Kidney epithelial cell (primary cell): ENCODE results near the gene KDM2A. TPM values are rescaled to one million over a fixed set of nuclear protein-coding genes. Genes with fewer than 3 reads are reported as not detected.

Source experiments
- DNase-seq: peaks from one replicate; pipeline ENCODE4 v3.0.0-alpha.2; 2010; ENCODE audit warnings: low read depth
- H3K27me3 ChIP-seq: 2 replicates; pipeline ENCODE4 v1.6.0; 2011; ENCODE audit warnings: low read length; ENCODE audit not compliant: control insufficient read depth, insufficient read depth
- H3K36me3 ChIP-seq: 2 replicates; pipeline ENCODE4 v1.5.1; 2011; ENCODE audit warnings: low read length; ENCODE audit not compliant: control insufficient read depth, insufficient read depth
- H3K4me3 ChIP-seq: 2 replicates; pipeline ENCODE4 v1.5.1; 2011; ENCODE audit warnings: low read depth, mild to moderate bottlenecking, control low read depth, low read length
- CTCF ChIP-seq: IDR thresholded peaks from 2 replicates; pipeline ENCODE4 v1.5.1; 2011; ENCODE audit warnings: mild to moderate bottlenecking, moderate library complexity, low read length, control low read depth, inconsistent platforms; ENCODE audit not compliant: insufficient read depth, poor library complexity, severe bottlenecking
- total RNA-seq: library from RNA; depleted of rRNA; stranded (reverse); fragments of >200 nt; gene quantifications from 2 replicates; pipeline ENCODE4 v1.2.3, GENCODE V29; 2015

The KDM2A gene
- total RNA-seq, 1 donor from 2014 or later, result 36.2 TPM

- TF ChIP-seq CTCF, result no peak
- DNase-seq, result no peak
- Histone ChIP-seq H3K27me3 (no peaks in the 10 kb centered on the region), H3K36me3 (no peaks in the 10 kb centered on the region), H3K4me3 (no peak overlapping the region)
Measured at GRCh38 chr11:67177399-67178281, 58.6 kb downstream of the KDM2A start.

GRCh38 chr11:67178421-67178820, 59.4 kb downstream of the KDM2A start:
- Histone ChIP-seq H3K36me3 (no peaks in the 10 kb centered on the region), H3K27me3 (no peaks in the 10 kb centered on the region), H3K4me3 (no peak overlapping the region)
- DNase-seq, result no peak
- no peak for TF ChIP-seq CTCF

GRCh38 chr11:67178878-67179277, 59.8 kb downstream of the KDM2A start:
- H3K27me3 ChIP-seq, result no peaks in the 10 kb centered on the region
- no peak for DNase-seq
- no peak for TF ChIP-seq CTCF
- no peaks in the 10 kb centered on the region for H3K36me3 ChIP-seq
- H3K4me3 ChIP-seq, result no peak overlapping the region

GRCh38 chr11:67179892-67180490, 60.9 kb downstream of the KDM2A start:
- no peak for TF ChIP-seq CTCF
- DNase-seq, result no peak
- no peaks in the 10 kb centered on the region for H3K27me3 ChIP-seq
- no peaks in the 10 kb centered on the region for H3K36me3 ChIP-seq
- H3K4me3 ChIP-seq, result no peak overlapping the region

- no peak for DNase-seq
- H3K4me3 ChIP-seq, result no peak overlapping the region
- no peaks in the 10 kb centered on the region for H3K27me3 ChIP-seq
- H3K36me3 ChIP-seq, result no peaks in the 10 kb centered on the region
- TF ChIP-seq CTCF, result no peak
Measured at GRCh38 chr11:67194096-67194495, 75.0 kb downstream of the KDM2A start.
